Ammon's horn (tissue), 1 donor: ENCODE measurements around the gene BRSK1.

Experiments used
- DNase-seq: peaks from one replicate; pipeline ENCODE4 v3.0.0-alpha.2; 2016; ENCODE audit warnings: low spot score

The BRSK1 gene

DNA sequence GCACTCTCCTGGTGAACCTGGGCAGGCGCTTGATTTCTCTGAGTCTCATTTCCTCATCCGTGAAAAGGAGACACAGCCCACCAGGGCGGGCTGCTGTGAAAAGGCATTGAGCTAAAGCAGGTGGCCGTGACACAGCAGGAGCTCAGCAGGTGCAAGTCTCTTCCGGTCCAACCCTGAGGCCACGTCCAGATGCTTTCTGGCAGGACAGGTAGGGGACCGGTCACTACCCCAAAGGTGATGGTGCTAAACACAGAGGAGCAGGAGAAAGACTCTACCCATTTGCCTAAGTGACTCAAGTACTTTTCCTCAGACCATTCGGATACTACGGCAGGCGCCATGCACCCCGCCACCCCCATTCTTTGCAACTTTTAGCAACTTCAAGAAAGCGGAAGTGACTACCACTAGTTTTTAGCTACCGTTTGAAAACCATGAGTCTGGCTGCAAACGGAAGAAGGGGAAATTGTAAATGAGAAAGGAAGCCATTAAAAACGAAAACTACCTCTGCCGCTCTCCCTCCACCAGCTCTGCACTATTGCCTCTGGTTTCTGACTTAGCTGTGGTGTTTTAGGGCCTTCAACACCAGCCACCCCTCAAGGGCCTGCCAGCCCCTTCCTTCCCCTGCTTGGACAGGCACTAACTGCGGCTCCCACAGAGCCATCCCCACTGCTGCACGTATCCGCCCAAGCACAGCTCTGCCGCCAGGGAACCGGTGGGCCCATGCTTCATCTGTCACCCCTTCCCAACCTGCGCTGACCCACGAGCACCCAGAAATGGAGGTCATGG lies 29.8 kb upstream of the BRSK1 start:
- DNase-seq = no peak

DNA sequence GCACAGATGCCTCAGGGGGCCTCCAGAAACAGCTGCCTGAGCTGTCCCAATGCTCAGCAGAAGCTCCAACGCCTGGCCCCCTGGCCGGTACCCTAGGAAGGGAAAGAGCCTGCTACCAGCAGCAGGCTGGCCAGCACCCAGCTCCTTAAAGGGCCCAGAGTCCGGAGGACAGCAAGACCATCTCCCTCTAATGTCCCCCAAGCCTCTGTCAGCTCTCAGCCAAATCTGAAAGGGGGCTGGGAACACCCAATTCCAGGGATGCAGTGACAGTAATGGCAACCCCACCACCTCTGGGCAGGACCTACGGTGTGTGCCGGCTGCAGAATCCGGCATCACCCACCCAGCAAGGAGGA lies 29.2 kb upstream of the BRSK1 start:
- DNase-seq = no peak

DNA sequence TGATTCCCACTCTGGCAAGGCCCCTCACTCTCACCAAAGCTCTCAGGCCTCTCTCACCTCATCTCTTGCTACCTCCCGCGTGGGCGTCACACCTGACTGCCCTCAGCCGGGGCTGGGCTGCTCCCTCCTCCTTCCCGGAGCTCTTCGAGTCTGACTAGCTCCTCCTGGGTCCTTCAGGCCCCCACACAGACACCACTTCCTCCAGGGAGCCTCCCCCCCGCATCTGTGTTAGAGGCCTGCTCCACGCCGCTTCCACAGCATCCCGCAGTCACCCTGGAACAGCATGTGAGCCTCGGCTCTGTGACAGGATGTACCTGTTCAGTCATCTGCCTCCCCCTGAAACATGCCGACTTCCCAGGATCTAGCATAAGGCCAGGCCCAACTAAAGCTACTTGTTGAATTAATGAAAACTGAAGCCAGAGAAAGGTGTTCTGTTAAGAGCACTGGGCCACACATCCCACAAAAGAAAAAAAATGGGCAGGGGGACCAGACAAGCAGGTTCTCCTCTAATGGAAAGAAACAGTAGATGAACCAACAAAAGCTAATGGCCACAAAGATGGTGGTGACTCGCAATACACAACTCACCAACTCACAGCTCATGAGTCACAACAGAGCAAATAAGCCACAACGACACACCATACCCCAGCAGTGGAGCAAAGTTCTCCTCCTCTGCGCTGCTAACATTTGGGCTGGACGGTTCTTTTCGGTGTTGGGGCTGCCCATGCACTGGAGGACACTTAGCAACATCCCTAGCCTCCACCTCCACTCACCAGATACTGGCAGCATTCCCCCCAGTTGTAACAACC lies 28.0 kb upstream of the BRSK1 start:
- DNase-seq = no peak

DNA sequence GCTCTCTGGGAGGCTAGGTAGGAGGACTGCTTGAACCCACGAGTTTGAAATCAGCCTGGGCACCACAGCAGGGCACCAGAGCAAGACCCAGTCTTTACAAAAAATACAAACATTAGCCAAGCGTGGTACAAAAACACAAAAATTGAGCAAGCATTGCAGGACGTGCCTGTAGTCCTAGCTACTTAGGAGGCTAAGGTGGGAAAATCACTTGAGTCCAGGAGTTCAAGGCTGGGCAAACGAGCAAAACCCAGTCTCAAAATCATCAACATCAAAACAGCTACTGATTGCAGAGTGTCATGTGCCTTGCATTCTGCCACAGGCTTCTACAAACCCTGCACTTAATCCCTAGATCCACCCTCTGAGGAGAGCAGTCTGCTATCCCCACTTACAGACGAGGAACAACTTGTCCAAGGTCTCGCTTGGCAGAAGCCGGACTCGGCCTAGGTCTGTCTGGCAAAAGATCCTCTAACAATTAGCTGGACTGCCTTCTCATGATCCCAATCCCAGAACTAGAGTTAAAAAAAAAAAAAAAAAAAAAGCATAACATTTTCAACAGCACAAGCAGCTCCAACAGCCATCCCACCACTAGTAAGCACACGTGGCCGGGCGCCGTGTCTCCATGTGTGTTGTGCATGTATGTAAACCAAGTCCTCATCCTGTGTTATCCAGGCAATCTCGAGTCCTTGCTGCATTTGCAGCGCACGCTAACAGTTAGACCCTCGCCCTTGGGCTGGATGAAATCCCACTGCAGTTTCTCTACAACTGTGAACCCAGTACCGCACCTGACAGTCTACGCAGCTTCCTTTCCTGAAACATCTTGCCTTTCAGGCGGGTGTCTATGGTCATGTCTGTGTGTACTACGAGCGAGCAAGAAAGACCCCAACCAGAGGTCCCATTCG lies 27.0 kb upstream of the BRSK1 start:
- DNase-seq = no peak

DNA sequence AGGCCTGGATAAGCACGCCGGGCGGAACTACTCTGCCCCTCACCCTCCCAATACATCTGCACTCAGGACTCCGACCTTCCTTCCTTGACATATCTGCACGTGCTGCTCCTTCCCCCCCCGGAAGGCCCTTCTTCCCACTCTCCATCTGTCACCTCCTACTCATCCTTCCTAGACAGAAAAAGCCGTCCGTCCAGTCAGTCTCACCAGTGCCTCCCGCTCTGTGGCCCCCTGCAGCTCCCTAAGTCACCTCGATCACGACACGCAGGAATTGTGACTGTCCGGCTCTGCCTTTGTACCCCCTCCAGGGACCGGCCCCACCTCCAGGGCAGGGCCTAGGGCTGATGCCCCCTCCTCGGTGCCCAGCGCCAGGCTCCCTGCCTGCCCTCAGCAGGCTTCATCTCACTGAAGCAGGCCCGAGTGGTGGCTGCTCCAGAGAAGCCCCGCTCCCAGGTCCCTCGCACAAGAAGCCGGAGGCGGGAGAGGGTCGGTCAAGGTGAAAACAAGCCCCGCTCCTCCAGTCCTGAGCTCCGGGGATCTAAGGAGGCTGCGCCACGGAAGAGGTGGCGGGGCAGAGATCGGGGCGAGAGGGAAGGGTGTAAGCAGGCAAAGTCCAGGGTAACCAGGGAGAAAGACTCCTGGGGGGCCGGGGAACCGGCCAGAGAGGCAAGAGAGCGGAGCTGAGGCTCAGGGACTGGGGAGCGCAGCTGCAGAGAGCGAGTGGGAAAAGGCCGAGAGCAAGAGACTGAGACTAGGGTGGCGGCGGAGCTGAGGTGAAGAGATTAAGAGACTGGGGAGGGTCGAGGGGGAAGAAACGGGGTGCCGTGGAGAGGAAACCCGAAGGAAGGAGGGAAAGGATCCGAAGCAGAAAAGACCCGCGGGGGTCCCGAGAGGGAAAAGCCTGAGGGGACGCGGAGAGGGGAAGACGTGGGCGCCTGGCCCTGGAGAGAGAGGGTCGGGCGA lies 26.1 kb upstream of the BRSK1 start:
- DNase-seq = no peak

DNA sequence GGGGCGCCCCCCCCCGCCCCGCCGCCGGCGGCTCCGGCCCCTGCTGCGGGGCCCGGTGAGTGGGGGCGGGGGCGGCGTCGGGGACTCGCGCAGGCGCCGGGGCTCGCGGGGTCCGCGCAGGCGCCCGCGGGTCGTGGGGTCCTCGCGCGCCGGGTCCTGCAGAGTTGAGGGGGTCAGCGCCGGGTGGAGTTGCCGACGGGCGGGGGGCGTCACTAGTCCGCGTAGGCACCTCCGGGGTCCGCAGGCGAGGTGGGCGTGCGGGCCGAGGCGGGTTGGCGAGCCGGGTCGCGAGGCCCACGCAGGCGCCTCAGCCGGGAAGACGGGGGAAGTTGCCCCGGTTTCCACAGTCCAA lies 25.3 kb upstream of the BRSK1 start:
- DNase-seq = peak; percentile 32

DNA sequence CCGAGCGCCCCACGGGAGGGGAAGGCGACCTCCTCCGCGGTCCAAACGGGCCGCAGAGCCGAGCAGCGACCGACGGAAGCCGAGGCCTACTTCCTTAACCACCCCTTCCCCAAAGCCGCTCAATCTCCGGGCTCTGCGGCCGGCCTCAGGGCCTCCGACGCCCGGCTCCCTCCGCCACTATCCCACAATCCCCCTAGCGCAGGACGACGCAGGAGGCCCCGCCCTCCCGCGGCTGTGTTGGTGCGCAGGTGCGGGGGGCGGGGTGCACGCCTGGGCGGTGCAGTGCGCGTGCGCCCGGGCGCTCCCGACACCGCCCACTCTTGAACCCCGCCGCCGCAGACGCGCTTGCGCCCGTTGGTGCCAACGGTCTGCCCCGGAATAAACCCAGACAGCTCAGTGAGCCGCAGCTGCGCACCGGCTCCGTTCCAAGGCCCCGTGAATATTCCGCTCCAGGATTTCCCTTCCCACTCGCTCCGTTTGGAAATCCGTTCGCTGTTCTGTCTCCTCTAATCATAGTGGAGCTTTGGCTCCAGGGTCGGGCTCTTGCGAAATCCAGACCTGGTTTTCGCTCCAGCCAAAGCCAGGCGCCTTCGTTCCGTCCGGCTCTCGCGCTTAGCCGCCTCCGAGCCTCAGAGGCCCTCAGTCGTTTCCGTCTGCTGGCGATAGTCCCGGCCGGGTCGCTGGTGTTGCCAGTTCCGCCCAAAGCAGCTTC lies 24.8 kb upstream of the BRSK1 start, which contains the start of gene PPP6R1:
Gene PPP6R1, minus strand, starts transcription at position 190 of the 712 bp plus-strand sequence. CDS start 11,914 bp downstream, outside the sequence.
- DNase-seq = peak; percentile 97

DNA sequence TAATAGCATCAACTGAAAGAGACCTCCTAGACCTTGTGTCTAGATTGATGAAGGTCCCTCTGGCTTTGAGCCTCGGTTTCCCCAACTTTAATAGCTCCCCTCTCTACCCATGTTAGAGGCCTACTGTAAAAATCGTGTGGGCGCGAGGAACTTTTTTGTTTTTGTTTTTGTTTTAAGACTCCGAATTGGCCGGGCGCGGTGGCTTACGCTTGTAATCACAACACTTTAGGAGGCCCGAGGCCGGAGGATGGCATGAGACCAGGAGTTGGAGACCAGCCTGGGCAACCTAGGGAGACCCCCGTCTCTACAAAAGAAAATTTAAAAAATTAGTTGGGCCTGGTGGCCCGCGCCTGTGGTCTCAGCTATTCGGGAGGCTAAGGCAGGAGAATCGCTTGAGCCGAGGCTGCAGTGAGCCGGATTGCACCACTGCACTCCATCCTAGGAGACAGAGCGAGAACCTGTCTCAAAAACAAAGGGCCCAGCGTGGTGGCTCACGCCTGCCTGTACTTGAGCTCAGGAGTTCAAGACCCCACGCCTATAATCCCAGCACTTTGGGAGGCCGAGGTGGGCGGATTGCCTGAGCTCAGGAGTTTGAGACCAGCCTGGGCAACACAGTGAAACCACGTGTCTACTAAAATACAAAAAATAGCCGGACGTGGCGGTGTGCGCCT lies 24.1 kb upstream of the BRSK1 start:
- DNase-seq = no peak

DNA sequence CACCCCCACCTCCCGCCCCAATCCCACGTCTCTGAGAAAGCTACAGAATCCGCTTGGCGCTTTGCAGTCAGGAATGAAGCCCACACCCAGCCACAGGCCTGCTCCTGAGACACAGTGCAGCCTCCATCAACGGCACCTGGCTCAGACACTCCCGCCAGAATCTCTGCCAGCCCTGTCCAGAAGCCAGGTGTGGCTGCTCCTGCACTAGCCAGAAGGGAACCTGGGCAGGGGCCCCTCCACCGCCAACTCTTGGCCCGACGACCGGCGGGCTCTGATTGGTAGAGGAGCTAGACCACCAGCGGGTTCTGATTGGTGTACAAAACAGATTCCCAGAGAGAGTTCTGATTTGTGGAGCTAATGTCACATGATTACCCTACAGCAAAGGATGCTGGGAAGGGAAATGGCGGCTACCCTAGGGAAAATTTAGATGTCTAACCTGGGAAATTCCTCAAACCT lies 22.1 kb upstream of the BRSK1 start:
- DNase-seq = no peak

DNA sequence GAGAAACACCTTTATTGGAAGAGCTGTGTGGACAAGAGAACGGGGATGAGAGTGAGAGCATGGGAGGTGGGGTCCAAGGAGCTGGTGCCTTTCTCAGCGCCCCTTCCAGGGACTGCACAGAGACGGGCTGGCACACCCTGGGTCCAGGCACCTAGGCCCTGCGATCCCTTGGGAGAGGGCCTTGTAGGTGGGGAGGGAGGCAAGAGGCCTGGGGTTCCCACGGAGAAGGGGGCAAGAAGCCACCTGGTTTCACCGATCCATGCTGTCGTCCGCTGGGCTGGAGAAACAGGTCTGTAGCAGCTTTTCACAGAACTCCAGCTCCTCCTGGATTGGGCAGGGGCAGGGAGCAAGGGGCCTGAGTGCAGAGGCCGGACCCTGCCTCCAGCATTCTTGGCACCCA lies 21.4 kb upstream of the BRSK1 start:
- DNase-seq = no peak

DNA sequence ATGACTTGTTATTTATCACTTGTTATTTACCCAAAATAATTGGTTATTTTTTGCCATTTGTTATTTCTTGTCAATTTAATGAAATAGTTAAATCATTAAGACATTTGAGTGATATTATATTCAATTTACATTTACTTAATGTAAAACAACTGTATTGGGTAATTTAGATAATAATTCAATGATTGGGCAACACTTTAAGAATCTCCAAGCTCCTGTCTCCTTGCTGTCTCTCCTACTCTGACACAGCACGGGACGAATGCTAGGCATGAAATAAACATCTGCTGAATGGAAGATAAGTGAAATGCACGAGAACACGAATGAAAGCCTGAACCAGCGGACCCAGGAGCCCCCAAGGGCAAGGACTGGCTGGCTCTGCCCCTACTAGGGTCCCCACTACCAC lies 19.3 kb upstream of the BRSK1 start:
- DNase-seq = no peak

DNA sequence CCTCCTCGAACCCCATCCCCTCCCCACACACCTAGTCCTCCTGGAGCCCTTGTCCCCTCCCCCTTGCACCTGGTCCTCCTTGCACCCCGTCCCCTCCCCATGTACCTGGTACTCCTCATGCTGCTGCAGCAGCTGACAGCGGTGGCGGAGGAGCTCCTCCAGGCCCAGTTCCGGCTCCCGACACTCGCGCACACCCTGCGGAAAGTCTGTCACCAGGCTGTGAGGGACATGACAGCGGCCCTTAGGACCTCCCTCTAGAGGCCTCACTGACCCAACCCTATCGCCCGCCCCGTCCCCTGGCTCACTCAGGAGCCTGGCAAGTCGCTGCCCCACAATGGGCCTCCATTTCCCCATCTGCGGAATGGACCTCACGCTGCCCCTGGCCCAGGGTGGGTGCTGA lies 18.6 kb upstream of the BRSK1 start:
- DNase-seq = no peak

DNA sequence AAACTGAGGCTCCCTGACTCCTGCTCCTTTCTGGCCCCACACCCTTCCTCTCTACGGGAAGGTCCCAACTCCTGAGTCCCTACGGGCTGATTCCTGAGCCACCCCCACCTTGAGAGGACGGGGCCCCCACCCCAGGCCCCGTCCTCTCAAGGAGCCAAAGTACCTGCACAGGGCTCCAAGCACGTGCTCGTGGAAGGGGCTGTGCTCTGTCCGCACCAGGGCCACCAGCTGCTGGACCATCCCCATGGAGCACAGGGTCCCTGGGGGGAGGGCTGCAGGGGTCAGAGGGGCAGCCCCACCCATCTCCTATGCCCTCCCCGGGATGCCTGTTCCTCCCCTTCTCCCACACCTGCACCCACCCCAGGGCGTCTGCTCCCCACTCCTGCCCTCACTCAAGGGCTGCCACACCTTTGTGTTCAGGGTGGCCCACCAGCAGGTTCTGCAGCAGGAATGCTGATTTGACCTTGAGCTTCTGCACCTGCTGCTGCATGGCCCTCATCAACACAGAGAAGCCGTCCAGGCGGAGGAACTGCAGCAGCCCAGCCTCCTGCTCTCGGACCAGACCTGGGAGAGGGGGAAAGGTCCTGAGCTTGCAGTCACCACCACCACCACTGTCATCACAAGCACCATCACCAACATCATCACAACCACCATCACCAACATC lies 17.9 kb upstream of the BRSK1 start:
- DNase-seq = no peak

DNA sequence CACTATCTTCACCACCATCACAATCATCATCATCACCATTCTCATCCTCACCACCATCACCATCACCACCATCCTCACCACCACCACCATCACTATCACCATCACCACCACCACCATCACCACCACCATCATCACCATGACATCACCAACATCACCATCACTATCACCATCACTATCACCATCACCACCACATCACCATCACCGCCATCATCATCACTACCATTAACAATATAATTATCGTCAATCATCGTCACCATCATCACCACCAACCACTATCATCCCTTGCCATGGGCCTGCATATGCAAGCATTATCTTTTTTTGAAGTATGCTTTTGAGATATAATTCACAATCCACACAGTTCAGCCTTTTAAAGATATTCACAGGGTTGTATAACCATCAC lies 17.4 kb upstream of the BRSK1 start:
- no peak for DNase-seq

DNA sequence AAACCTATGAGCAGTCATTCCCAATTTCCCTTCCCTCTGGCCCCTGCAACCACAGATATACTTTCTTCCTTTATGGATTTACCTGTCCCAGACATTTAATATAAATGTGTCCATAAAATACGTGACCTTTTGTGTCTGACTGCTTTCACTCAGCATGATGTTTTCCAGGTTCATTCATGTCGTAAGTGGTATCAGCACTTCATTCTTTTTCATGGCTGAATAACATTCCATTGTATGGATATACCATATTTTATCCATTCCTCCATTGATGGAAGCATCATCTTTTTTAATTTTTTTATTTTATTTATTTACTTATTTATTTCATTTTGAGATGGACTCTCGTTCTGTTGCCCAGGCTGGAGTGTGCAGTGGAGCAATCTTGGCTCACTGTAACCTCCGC lies 17.0 kb upstream of the BRSK1 start:
- no peak for DNase-seq

DNA sequence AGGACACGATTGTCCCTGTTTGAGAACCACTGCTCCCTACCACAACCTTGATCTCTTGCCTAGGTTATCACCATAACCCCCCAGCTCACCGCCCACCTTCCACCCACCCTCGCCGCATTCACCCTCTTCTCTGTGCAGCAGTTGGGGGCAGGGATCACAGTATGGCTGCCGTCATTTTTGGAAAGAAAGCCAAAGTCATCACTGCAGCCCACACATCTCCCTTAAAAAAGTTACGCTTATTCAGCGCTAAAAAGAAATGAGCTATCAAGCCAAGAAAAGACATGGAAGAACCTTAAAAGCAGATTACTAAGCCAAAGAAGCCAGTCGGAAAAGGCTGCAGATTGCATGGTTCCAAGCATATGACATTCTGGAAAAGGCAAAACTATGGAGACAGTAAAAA lies 14.5 kb upstream of the BRSK1 start:
- DNase-seq = no peak

DNA sequence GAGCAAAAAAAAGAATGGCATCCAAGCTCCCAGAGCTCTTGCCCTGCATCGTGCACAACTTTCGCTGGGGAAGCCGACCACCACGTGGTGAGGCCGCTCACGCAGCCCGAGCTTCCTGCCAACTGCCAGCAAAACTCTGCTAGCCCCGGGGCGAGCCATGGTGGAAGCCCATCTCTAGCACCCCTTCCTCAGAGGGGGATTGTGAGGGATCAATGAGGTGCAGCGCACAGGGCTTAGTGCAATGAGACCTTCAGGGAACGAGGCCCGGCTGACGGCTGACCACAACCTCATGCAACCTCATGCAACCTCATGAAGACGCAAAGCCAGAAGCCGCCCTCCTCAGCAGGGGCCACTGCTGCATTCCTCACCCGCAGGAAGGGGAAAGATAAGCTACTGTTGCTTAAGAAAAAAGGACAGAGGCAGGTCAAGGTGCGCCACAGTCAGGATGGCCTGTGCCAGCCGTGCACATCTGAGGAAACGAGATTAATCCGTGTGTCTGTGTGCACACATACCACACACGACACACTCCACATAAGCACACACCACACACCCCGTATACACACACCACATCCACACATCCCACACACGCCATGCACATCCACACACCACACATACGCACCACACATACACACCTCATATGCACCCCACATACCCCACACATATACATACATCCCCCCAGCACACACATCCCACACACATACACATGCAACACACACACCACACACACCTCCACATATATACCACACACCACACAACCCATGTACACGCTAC lies 13.4 kb upstream of the BRSK1 start:
- no peak for DNase-seq

DNA sequence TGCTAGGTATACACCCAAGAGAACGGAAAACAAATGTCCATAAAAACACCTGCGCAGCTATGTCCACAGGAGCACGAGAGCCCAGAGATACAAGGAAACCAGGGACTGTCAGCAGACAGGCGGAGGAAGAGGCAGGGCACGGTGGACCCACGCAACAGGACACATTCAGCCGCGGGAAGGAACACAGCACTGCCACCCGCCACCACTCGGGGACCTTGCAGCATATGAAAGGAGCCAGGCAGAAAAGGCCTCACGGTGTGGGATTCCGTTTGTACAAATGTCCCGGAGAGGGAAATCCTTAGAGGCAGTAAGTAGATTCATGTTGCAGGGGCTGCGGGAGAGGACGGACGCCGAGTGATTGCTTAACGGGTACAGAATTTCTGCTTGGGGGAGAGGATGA lies 11.7 kb upstream of the BRSK1 start:
- no peak for DNase-seq
